Epithelial cell of prostate (primary cell): ENCODE measurements around the gene PBX3.

Experiments used
- DNase-seq: peaks from one replicate; pipeline ENCODE4 v3.0.0-alpha.2; 2011; ENCODE audit warnings: low read depth, low spot score
- H3K27ac ChIP-seq: fragments of 450-650 bp; 2 replicates; pipeline ENCODE4 v1.5.1; 2017; ENCODE audit warnings: mild to moderate bottlenecking

Gene PBX3

GRCh38 chr9:125748446-125749099 lies 1.4 kb downstream of the PBX3 start:
- DNase-seq: no peak
- H3K27ac ChIP-seq: peak overlapping the region; percentile 73

- H3K27ac ChIP-seq: peak overlapping the region; percentile 73
- DNase-seq: no peak
Observed at GRCh38 chr9:125749287-125749935, 2.2 kb downstream of the PBX3 start.

GRCh38 chr9:125749951-125750626 lies 2.9 kb downstream of the PBX3 start:
- H3K27ac ChIP-seq: peak overlapping the region; percentile 73
- DNase-seq: no peak

- DNase-seq: no peak
- peak overlapping the region; percentile 73 for H3K27ac ChIP-seq
Observed at GRCh38 chr9:125750627-125751011, 3.4 kb downstream of the PBX3 start.

- no peak for DNase-seq
- H3K27ac ChIP-seq: no peak overlapping the region
Observed at GRCh38 chr9:125752070-125752628, 5.0 kb downstream of the PBX3 start.

- H3K27ac ChIP-seq: no peak overlapping the region
- no peak for DNase-seq
Observed at GRCh38 chr9:125754096-125754495, 6.9 kb downstream of the PBX3 start.

GRCh38 chr9:125755340-125755739 lies 8.2 kb downstream of the PBX3 start:
- DNase-seq: no peak
- H3K27ac ChIP-seq: no peak overlapping the region

GRCh38 chr9:125756518-125756917 lies 9.3 kb downstream of the PBX3 start:
- DNase-seq: no peak
- H3K27ac ChIP-seq: no peak overlapping the region

- no peak for DNase-seq
- H3K27ac ChIP-seq: no peak overlapping the region
Observed at GRCh38 chr9:125757834-125758233, 10.7 kb downstream of the PBX3 start.

GRCh38 chr9:125758986-125759763 lies 12.0 kb downstream of the PBX3 start:
- DNase-seq: no peak
- H3K27ac ChIP-seq: no peak overlapping the region

GRCh38 chr9:125759764-125760129 lies 12.6 kb downstream of the PBX3 start:
- DNase-seq: no peak

GRCh38 chr9:125760537-125760936 lies 13.4 kb downstream of the PBX3 start:
- DNase-seq: no peak

More at GRCh38 chr9:125759764-125760129, 12.6 kb downstream of the PBX3 start:
- H3K27ac ChIP-seq: no peak overlapping the region

GRCh38 chr9:125761676-125762450 lies 14.7 kb downstream of the PBX3 start:
- DNase-seq: no peak
- no peak overlapping the region for H3K27ac ChIP-seq

More at GRCh38 chr9:125760537-125760936, 13.4 kb downstream of the PBX3 start:
- no peak overlapping the region for H3K27ac ChIP-seq

GRCh38 chr9:125763394-125763801 lies 16.2 kb downstream of the PBX3 start:
- peak; percentile 45 for DNase-seq
- H3K27ac ChIP-seq: no peak overlapping the region

GRCh38 chr9:125764198-125764597 lies 17.0 kb downstream of the PBX3 start:
- H3K27ac ChIP-seq: no peak overlapping the region
- no peak for DNase-seq

- DNase-seq: no peak
- no peak overlapping the region for H3K27ac ChIP-seq
Observed at GRCh38 chr9:125766468-125767221, 19.5 kb downstream of the PBX3 start.

GRCh38 chr9:125767349-125767748 lies 20.2 kb downstream of the PBX3 start:
- no peak for DNase-seq
- H3K27ac ChIP-seq: no peak overlapping the region

GRCh38 chr9:125768803-125769202 lies 21.6 kb downstream of the PBX3 start:
- H3K27ac ChIP-seq: no peak overlapping the region
- no peak for DNase-seq

GRCh38 chr9:125771037-125771436 lies 23.9 kb downstream of the PBX3 start:
- H3K27ac ChIP-seq: no peak overlapping the region
- no peak for DNase-seq
